Stromal cell of bone marrow (primary cell): ENCODE measurements around the gene VANGL1.

ENCODE experiments used
- DNase-seq: peaks from one replicate; pipeline ENCODE4 v3.0.0-alpha.2; 2012; ENCODE audit warnings: low read depth

The VANGL1 gene

DNA sequence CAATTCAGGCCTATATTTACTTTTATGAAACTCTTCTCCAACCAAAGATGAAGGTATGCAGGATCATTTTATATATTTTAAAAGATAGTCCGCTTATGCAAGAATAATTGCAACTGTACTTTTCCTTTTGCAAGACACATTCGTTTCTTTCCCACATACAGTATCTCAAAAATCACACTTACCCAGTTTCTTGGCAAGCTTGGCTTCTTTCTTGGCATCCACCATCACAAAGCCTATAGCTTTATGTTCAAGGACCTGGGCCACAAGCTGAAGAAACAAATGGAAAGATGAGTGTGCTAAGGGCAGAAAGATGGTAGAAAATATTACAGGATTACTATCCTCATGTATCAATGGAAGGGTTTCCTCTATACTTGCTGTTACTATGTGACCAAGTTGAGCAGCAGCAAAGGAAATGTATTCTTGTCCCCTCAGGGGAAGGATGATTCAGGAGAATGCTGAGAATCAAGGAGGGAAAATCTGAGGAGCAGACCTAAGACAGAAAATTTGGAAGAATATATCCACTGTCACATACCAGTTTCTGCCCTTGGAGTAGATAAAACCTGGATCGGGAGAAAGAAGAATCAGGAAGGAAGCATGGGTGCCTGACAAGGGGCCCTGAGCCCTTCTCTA lies 103.0 kb downstream of the VANGL1 start:
- DNase-seq, result no peak

DNA sequence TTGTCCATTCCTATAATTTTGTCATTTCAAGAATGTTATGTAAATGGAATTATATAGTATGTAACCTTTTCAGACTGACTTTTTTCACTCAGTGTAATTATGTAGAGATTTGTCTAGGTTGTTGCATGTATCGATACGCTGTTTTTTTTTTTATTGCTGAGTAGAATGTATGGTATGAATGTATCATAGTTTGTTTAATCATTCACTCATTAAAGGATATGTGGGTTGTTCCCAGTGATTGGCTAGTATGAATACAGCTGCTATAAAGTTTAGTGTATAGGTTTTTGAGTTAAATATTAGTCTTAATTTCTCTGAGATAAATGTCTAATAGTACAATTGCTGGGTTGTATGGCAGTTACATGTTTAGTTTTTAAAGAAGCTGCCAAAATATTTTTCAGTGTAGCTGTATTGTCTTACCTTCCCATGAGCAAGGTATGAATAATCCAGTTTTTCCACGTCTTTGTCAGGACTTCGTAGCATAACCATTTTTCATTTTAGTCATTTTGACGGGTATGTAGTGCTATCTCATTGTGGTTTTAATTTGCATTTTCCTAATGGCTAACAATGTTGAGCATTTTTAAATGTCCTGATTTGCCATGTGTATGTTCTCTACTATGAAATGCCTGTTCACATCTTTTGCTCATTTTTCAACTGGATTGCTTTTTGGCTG lies 104.4 kb downstream of the VANGL1 start:
- DNase-seq, result no peak
